IPS-NIHi7 (cell line): Measurements from ENCODE around the gene TUBB2B.
"Not testable (repeated sequence)": the region's sequence is repeated elsewhere in the genome, so short reads cannot be mapped to it uniquely, and the experiment has no call there.

Source experiments
- DNase-seq: peaks from one replicate; pipeline ENCODE4 v3.0.0; 2012; ENCODE audit warnings: mixed read lengths; ENCODE audit errors: extremely low spot score

Gene TUBB2B

DNA sequence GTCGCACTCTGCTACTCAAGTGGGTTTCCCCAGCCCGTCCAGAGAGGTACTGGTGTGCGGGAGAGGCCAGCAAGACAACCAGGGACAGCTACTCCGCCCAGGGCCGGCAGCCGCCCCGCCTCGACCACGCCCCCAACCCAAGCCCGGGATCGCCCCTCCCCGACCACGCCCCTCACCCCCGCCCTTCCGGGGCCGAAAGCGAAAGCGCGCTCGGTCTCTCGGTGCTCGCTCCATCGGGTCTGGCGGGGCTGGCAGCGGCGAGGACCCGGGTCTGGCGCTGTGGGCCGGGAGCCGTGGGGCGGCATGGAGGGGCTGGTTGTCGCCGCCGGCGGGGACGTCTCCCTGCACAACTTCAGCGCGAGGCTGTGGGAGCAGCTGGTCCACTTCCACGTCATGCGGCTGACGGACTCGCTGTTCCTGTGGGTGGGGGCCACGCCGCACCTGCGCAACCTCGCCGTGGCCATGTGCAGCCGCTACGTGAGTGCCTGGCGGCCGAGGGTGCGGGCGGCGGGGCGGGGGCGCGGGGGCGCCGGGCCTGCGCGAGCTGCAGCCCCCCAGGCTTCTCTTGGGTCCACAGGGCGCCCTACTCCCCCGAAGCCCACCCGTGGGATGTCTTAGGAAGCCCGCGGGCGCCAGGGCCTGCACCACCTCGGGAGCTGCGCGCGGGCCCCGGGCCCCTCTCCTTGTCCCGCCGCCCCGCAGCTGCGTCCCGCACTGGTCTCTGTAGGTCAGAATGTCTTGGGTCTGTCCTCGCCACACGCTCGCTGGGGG lies 31.5 kb upstream of the TUBB2B start, which contains the start of gene PSMG4:
PSMG4 (plus strand) TSS at position 228 of the 771 bp plus-strand sequence; CDS start at position 304, 76 bp downstream.
- DNase-seq: peak; percentile 99

DNA sequence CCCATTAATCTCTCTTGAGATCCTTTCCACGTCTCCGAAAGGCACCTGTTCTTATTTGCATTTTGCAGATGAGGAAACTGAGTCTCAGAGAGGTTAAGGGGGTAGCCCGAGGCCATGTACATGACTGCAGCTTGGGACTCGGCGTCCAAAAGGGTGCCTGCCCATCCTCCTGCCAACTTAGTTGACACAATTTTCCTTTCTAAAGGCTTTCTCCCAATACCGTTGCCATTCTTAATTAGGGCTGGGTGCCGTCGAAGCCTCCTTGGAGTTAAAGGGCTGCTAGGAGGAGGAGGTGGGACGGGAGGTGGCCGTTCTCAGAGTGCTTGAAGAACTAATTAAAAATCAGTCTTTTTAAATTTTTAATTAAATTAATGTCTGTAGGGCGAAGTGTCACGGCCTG lies 30.7 kb upstream of the TUBB2B start:
- no peak for DNase-seq

DNA sequence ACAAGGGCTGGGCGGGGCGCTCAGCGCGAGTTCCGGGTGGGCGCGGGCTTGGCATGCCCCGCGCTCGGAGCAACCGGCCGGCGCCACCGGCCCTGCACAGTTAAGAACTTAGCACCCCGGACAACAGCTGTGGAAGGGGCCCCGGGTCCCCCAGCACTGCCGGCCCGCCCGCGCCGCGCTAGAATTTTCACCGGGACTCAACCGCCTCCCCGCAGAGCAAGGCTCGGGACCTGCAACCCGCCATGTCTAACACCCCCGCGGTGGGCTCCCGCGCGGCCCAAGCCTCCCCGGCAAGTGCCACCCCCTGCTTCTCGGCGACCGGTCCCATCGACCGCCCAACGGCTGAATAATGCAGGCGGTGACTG lies 26.1 kb upstream of the TUBB2B start:
- DNase-seq: no peak

DNA sequence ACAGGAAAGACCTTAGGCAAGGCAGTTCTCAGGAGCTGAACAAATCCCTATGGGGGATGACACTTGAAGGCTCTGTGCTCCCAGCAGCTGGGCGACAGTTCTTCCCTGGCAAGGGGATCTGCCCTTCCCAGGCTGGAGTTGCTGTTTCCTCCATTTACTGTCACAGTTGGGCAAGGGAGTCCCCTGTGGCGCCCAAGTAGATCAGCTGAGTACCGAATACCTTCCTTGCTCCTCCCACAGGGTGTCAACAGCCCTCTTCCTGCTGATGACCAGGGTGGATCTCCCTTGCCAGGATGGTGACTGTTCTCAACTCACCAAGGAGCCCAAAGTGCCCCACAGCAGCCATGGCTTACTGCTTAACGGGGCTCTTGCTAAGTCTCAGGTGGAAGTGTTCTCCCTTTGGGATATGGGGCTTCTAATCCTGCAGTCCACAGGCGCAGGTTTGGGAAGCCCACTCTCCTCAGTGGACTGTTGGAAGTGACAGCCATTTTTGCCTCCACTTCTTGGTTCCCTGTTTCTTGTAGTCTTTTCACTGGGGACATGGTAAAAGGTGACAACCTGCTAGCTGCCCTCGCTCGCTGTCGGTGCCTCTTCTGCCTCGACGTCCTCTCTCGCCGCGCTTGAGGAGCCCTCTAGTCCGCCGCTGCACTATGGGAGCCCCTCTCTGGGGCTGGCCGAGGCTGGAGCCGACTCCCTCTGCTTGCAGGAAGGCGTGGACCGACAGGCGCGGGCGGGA lies 25.6 kb upstream of the TUBB2B start:
- no peak for DNase-seq

DNA sequence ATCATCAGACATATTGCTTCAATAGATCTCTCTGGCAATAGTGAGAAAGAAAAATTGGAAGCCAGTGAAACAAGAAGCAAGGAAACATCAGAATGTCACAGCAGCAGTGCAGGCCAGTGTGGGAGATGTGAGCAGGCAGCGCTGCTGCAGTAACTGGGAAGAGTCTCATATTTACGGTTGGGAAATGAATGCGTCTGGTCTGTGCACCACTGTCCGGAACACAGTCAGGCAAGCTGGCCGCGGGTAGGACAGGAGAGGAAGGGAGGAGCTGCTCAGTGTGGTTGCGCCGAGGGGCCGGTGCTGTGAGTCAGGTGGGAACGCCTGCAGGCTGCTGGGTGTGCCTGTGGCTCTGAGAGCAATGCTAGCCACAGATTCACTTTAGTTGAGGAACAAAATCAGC lies 24.9 kb upstream of the TUBB2B start:
- no peak for DNase-seq

DNA sequence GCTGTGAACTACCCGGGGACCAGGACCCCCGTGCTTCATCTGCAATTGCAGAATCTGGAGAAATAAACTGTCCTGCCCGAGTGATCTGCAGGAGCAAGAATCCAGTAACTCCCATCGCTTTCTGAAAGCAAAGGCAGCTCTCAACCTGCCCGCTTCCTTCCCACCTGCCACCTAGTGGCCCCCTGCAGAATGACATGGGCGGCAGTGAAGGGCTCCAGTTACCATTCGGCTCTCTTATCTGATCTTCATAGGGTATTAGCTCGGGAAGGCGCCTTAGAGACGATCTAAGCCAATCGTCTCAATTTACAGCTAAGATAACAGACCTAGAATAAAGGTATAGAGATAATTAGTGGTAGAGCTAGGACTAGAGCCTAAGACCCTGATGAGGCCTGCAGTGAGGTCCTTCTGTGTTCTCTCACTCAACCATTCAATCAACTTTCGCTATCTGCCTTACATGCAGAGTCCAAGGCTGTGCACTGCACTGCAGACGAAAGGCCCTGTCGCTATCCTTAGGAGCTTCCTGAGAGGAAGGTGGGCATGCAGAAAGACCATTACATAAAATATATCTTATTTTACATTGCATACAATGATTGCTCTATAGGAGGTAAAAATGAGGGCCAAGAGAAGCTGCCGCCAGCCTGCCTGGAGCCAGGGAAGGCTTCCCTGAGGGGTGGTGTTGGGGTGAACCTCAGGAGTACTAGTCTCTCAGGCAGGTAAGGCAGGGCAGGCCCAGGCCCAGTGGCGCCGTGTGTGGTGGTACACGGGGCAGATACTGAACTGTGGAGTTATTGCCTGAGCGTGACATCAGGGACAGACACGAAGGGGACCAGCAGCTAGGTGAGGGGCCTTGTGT lies 24.2 kb upstream of the TUBB2B start:
- peak; percentile 90 for DNase-seq

DNA sequence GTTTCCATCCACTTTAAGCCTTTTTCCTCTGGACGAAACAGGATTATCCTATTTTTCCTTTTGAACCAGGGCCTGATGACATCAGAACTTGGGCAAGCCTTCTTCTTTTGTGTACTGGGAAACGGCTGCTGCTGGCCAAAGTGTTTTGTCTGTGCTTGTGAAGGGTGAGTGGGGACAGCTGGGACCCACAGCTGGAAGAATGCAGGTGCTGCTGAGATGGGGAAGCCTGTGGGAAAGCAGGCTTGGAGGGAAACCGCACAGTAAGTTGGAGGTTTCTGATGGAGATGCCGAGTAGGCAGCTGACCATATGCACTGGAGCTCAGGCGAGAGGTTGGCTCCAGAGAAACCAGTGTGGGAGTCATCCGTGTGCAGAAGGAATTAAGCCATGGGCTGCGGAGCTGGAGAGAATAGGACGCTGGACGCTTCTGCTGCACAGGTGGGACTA lies 22.8 kb upstream of the TUBB2B start:
- DNase-seq: no peak

DNA sequence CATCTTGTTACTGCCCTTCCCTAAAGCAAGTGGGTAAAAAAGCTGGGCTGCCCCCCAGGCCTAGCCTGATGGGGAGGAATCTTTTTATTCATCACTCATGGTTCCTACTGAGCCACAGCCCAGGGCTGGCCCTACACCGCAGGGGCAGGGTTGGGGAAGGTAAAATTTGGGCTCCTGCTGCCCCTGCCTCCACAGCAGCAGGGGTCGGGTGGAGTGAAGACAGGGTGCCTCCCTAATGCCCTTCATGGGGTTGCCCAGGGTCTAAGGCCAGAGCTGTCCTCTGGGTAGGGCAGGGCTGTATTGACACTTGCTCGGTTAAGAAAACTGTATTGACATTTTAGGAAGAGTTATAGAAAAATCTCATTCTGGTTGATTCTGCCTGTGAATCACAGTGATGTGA lies 22.4 kb upstream of the TUBB2B start:
- no peak for DNase-seq

DNA sequence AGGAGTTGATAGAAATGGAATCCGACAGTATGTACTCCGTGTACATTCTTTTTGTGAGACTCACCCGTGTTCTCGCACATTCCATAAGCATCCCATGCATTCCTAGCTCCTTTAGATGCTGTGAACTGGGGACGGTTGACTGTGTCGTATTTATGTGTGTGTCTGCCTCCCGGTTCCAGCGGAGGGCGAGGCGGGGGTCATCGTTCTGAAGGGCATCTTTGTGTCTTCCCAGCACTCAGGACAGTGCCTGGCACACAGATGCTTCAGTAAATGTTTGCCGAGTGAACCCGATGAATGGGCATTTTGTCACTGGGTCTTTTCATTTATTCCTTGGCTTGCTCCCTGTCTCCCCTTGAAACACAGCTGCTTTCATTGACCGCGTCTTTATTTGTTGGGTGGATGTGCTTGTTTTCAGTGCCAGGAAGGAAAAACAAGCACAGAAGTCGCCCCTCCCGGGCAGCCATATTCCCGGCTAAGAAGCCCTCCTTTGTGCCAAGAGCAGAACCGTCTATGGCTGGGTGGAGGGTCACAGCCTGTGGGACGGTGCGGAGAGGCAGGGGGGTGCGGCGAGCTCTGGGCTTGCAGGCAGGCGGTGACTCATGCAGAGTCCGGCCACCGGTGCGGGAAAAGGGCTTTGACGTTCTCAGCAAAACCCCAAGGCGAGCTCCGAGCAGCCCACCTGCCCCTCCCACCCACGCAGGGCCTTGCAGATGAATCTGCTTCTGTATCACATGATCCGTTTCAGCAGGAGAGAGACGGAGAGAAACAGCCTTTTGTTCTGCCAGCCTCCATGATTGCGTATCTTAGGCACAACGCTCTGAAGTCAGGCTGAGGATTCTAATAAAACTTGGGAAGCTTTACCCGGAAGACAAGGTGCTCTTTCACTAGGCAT lies 20.0 kb upstream of the TUBB2B start:
- DNase-seq: peak; percentile 77

DNA sequence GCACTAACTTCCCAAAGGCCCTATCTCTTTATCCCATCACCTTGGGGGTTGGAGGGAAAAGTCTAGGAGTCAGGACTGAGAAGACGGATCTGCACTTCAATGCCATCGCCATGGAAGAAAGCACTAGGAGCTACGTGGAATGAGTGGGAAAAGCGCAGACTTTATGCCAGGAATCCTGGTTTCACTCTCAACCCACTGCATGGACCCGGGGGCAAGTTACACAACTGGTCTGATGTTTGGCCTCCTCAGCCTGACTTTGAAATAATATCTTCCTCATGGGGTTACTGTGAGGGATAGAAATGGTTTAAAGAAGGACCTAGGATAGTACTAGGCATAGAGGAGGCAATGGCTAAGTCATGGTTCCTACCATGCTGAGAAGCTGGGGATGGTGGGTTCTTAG lies 17.8 kb upstream of the TUBB2B start:
- no peak for DNase-seq

DNA sequence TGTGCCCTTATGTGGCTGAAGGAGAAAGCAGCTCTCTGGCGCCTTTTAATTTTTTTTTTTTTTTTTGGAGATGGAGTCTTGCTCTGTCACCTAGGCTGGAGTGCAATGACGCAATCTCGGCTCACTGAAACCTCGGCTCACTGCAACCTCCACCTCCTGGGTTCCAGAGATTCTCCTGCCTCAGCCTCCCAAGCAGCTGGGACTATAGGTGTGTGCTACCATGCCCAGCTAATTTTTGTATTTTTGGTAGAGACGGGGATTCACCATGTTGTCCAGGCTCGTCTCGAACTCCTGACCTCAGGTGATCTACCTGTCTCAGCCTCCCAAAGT lies 17.3 kb upstream of the TUBB2B start:
- not testable (repeated sequence) for DNase-seq

DNA sequence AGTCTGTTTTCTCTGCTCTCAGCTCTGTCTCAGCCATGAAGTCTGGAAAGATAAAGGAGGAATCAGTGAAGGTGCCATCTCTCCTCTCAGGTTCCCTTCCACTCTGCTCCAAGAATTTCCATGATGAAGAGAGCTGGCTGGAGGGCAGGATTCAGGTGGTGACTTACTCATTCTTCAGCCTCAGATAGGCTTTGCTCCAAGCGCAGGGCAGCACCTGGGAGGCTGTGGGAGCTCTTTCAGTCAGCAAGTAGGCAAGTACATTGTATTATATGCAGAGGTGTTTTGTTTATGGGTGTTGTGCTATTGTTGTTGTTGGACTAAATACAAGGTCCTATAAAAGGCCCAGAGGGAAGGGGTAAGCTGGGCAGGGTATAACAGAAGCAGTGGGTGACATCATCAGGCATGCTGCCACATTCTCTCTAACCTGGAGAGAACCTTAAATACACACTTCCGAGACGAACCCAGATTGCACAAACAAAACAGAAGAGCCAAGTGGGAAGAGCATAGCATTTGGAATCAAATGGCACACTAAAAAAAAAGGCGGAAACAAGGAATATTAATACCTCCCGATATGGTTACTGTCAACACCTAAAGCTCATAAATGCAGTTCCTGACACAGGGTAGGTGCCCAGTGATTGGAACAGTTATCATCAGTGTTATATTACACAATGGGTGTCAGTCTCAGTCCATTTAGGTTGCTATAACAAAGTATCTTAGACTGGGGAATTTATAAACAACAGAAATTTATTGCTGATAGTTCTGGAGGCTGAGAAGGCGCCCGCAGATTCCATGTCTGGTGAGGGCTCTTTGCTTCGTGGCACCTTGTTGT lies 16.8 kb upstream of the TUBB2B start:
- DNase-seq: no peak

DNA sequence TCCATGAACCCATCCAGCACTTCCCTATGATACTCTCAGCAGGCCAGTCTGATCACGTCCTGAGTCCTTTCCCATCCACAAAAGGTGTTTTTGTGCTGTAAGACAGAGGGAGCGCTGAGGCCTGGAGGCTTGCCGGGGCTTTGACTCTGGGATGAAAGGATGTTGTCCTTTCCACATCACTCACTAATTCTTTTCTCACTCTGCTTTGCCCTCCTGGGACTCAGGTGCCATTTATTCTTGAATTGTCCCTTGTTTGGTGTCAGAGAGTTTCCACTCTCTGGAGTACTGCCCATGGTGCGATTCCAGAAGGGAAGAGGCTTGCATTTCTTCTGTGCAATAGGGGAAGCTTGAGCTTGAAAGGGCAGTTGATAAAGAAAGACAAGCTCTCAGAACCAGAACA lies 15.3 kb upstream of the TUBB2B start:
- no peak for DNase-seq

DNA sequence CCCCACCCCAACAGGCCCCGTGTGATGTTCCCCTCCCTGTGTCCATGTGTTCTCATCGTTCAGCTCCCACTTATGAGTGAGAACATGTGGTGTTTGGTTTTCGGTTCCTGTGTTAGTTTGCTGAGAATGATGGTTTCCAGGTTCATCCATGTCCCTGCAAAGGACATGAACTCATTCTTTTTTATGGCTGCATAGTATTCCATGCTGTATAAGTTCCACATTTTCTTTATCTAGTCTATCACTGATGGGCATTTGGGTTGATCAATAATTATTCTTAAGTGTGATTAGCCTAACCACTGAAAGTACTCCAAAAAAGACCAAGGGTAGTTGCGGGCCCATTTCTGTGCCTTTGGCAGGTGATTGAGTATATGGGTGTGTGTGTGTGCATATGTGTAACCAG lies 14.3 kb upstream of the TUBB2B start:
- not testable (repeated sequence) for DNase-seq

DNA sequence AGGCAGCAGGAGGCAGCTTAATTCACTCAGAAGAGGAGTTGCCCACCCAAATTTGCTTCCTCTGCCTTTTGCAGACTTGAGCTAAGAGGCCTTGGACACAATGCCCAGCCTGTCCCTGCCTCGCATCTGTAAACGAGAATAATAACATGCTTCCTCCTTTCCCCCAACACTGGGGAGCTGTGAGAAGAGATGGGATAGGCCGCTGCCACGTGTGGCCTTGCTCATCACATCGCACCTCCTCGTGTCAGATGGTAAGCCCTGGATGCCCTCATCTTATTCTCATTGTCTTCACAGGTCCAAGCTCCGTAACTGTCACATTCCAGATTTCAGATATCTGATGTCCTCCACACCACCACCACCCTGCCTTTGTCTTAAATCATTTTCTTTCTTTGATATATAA lies 13.1 kb upstream of the TUBB2B start:
- DNase-seq: no peak

DNA sequence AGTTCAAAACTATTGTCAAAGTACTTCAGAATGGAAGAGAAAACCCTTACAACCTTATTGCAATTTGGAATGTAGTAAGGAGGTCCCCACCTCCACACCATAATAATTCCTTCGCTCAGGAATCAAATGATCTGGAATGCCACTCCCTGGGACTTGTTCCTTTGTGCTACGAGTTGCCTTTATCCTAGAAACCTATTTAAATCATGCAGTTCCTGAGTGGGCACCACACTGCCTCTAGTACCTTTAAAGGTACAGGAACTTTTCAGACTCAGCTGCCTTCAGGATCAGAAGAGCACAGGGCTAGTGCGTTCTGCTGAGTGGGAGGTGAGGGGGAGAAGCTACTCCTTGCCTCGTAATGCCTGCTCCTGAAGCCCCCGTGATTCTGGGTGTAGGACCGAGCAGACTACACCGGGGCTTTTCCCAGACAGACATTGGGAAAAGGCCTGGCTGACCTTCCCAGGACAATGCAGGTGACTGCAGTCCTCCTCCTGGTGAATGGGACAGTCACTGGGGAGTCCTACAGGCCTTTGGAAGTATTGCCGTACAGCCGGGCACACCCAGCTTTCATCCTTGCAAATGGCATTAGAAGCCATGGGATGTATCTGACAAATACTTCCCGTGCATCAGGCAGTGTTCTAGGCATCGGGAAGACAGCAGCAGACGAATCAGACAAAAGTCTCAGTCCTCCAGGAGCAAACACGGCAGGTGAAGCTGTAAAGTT lies 11.8 kb upstream of the TUBB2B start:
- no peak for DNase-seq

DNA sequence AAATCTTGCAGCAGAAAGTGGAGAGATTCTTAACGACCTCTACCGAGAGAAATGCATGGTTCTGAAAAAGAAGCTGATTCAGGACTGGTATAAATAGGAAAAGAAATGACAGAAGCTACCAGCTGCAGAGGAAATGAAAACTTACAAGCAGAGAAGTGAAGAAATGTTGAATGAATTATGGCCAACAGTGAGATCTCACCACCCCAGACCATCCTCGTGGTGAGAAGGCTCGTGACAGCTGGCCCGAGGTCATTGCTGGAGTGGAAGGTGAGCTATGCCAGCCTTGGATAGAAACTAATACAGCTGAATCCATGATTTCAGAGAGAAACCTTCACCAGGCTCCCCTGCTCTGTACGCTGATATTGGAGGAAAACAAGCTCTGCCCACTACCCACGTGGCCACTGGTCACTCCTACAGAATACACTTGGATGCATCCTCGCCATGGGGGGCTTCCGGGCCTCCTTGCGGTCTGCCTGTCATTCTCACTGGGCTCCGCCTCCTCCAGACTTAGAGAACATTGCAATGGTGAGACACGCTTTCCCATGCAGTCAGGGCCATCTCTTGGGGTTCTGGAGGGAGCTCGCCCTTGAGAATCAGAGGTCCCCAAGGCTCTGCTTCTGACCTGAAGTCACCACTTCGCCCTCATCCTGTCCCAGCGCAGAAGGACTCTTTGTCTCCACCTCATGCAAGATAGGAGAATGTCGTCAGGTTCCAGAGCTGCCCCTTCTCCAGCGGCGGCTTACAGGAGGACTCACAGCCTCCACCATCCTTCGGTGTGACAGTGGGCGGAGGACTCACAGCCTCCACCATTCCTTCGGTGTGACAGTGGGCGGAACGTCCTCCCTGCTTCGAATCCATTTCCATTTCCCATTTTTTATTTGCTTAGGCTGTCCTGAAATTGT lies 10.6 kb upstream of the TUBB2B start:
- DNase-seq: no peak

DNA sequence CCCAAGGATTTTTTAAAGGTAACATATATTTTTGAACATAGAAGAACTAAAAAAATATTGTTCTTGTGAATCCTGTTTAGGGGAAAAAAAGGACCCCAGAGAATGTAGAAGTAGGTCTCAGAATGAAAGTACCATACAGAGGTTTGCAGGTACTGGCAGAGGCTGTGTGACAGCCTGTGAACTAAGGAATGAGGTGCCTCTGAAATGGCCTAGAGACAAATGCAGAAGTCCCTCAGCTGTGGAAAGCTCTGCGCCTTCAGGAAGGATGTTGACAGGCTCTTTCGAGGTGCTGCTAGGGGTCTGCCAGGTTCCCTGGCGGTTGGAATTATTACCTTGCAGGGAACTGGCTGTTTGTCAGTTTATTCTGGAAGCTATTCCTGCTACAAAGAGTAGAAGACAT lies 8.6 kb upstream of the TUBB2B start:
- no peak for DNase-seq

DNA sequence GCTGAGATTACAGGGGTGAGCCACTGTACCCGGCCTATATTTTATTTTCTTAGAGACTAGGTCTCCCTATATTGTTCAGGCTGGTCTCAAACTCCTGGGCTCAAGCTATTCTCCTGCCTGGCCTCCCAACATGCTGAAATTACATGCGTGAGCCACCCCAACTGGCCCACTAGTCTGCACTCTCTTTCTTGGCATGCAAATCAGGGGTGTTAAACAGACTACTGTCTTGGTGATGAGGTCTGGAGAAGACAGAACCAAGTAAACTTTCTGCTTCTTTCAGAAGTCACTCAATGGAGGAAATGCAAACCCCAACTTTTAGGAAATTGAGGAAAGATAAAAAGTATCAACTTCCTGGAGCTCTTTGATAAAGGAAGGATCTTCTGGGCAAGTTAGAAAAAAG lies 8.0 kb upstream of the TUBB2B start:
- no peak for DNase-seq
